Hepatocyte (in vitro differentiated cells): Measurements from ENCODE around the gene ZFYVE27. TPM values are rescaled to one million over a fixed set of nuclear protein-coding genes. Genes with fewer than 3 reads are reported as not detected.

Source experiments
- DNase-seq: peaks from one replicate; pipeline ENCODE4 v3.0.0-alpha.2; 2016; ENCODE audit warnings: low spot score
- H2AFZ ChIP-seq: fragments of 200-600 bp; sonication (generic); 2 replicates; pipeline ENCODE4 v1.6.0; 2016; ENCODE audit warnings: antibody characterized with exemption, mild to moderate bottlenecking
- H3K27ac ChIP-seq: fragments of 200-600 bp; sonication (generic); 2 replicates; pipeline ENCODE4 v1.5.1; 2016; ENCODE audit warnings: mild to moderate bottlenecking
- H3K27me3 ChIP-seq: fragments of 200-600 bp; sonication (generic); 2 replicates; pipeline ENCODE4 v1.6.1; 2016
- H3K36me3 ChIP-seq: fragments of 200-600 bp; sonication (generic); replicated peaks from 2 replicates; pipeline ENCODE4 v1.5.1; 2016; ENCODE audit warnings: low read depth; ENCODE audit not compliant: insufficient read depth
- H3K4me1 ChIP-seq: fragments of 200-600 bp; sonication (generic); 2 replicates; pipeline ENCODE4 v1.5.1; 2016; ENCODE audit warnings: mild to moderate bottlenecking, moderate library complexity; ENCODE audit not compliant: insufficient read depth
- H3K4me2 ChIP-seq: fragments of 200-600 bp; sonication (generic); 2 replicates; pipeline ENCODE4 v1.6.0; 2016
- H3K4me3 ChIP-seq: fragments of 200-600 bp; sonication (generic); 2 replicates; pipeline ENCODE4 v1.5.1; 2016; ENCODE audit warnings: mild to moderate bottlenecking
- H3K79me2 ChIP-seq: fragments of 200-600 bp; sonication (generic); 2 replicates; pipeline ENCODE4 v1.6.0; 2017; ENCODE audit warnings: mild to moderate bottlenecking
- H3K9me2 ChIP-seq: fragments of 200-600 bp; sonication (generic); replicated peaks from 2 replicates; pipeline ENCODE4 v1.6.0; 2017; ENCODE audit warnings: mild to moderate bottlenecking; ENCODE audit not compliant: insufficient read depth
- H3K9me3 ChIP-seq: fragments of 200-600 bp; sonication (generic); 2 replicates; pipeline ENCODE4 v1.5.1; 2016; ENCODE audit warnings: low read depth, mild to moderate bottlenecking
- H4K20me1 ChIP-seq: fragments of 200-600 bp; sonication (generic); 2 replicates; pipeline ENCODE4 v1.6.0; 2016; ENCODE audit warnings: mild to moderate bottlenecking; ENCODE audit not compliant: insufficient read depth, poor library complexity, severe bottlenecking
- EZH2 ChIP-seq: fragments of 200-600 bp; sonication (generic); IDR thresholded peaks from 2 replicates; pipeline ENCODE4 v1.6.1; 2016; ENCODE audit warnings: antibody characterized with exemption, mild to moderate bottlenecking, borderline replicate concordance
- EZH2phosphoT487 ChIP-seq: fragments of 200-600 bp; sonication (generic); IDR thresholded peaks from one replicate; pipeline ENCODE4 v1.6.1; 2018; ENCODE audit warnings: antibody characterized with exemption, mild to moderate bottlenecking, low read depth, moderate library complexity; ENCODE audit not compliant: unreplicated experiment, severe bottlenecking
- WGBS: methylation state at CpG from one replicate; pipeline ENCODE4 v1.1.6; 2016; ENCODE audit warnings: low lambda C conversion rate; ENCODE audit errors: missing lambda C conversion rate; 5-methylcytosine and 5-hydroxymethylcytosine counted together
- polyA plus RNA-seq: library from polyadenylated mRNA; unstranded; fragments of >200 nt; fragmentation: Nextera tagmentation; extraction: Ambion mirVana; gene quantifications from 2 replicates; pipeline ENCODE4 v1.2.1, GENCODE V29; 2016
- total RNA-seq: library from RNA; depleted of rRNA; stranded (reverse); fragments of >200 nt; gene quantifications from 2 replicates; pipeline ENCODE4 v1.2.3, GENCODE V29; 2014
- TF ChIP-seq, protein P1 (sequence below): fragments of 200-600 bp; sonication (generic); IDR thresholded peaks from 2 replicates; pipeline ENCODE4 v1.5.1; 2016; ENCODE audit warnings: antibody characterized with exemption, mild to moderate bottlenecking; ENCODE audit not compliant: poor library complexity

The ZFYVE27 gene
- total and polyA plus RNA-seq, 2 experiments from 2014 or later: 24.9 to 30.3 TPM

DNA sequence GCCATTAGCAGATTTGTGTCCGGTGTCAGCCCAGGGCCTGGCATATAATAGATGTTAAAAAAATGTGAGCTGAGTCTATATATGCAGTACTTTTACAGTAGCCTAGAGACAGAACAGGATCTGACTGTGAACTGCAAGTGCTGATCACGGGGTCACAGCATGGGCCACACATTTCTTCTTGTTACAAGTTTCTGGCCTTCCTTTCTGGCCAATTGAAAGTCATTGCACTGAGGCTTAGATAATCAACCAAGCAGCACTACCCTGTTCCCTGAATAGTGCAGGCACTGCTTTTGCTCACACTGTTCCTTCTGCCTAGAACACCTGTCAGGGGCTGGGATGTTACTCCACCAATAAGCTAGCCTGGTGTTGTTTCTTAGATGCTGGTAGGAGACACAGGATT, 28.8 kb upstream of the ZFYVE27 start:
- H2AFZ ChIP-seq: no peak overlapping the region
- no peaks in the 10 kb centered on the region for H3K79me2 ChIP-seq
- H3K9me3 ChIP-seq: no peaks in the 10 kb centered on the region
- no peaks in the 10 kb centered on the region for H3K27me3 ChIP-seq
- H3K36me3 ChIP-seq: no peaks in the 10 kb centered on the region
- 97% methylated on average over 2 of the region's 2 CpGs for WGBS
- no peak for DNase-seq
- H3K4me3 ChIP-seq: no peak overlapping the region
- no peak overlapping the region for H3K4me2 ChIP-seq
- H3K9me2 ChIP-seq: no peaks in the 10 kb centered on the region
- TF ChIP-seq EZH2 (no peak), EZH2phosphoT487 (no peak)
- TF ChIP-seq, protein P1, sequence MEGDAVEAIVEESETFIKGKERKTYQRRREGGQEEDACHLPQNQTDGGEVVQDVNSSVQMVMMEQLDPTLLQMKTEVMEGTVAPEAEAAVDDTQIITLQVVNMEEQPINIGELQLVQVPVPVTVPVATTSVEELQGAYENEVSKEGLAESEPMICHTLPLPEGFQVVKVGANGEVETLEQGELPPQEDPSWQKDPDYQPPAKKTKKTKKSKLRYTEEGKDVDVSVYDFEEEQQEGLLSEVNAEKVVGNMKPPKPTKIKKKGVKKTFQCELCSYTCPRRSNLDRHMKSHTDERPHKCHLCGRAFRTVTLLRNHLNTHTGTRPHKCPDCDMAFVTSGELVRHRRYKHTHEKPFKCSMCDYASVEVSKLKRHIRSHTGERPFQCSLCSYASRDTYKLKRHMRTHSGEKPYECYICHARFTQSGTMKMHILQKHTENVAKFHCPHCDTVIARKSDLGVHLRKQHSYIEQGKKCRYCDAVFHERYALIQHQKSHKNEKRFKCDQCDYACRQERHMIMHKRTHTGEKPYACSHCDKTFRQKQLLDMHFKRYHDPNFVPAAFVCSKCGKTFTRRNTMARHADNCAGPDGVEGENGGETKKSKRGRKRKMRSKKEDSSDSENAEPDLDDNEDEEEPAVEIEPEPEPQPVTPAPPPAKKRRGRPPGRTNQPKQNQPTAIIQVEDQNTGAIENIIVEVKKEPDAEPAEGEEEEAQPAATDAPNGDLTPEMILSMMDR: no peak
- no peak overlapping the region for H3K27ac ChIP-seq
- peaks cover 5% of the 10 kb centered on the region for H3K4me1 ChIP-seq
- no peaks in the 10 kb centered on the region for H4K20me1 ChIP-seq

DNA sequence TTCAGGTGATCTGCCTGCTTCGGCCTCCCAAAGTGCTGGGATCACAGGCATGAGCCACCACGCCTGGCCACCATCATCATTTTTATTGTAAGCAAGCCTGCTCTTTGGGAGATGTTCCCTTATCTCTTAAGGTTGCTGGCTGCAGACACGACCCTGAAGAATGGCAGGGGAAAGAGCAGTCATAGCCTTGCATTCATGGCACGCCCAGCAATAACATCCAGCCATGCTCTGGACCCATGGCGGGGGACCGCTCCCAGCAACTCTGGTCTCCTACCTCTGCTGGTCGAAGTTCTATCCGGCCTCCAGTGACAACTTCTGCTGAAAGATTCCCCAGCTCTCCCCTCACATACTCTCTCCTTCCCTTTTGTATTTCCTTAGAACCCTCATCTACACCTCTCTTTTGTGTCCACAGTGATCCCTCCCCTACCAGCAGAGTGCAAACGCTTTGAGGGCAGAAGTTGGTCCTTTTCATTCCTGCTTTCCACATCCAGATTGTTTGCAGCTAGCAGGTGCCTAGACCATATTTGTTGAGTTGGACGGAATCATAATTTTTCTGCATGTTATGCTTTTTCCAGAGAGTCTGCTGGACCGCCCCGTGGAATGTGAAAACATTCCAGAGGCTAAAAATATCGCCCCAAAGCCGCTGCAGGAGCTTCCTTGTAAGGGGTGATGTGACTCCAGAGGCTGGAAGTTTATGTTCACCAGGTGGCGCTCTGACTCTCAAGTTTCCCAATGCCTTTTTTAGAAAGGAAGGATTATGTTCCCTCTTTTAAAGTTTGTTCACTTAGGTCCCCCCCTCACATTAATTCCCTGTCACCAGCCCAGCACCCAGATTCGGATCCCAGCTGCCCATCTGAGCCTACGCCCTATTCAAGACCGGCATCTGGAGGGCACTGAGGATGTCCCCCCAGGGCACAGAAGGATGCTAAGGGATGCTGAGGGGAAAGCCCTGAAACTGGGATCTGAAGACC, 27.7 kb upstream of the ZFYVE27 start:
- DNase-seq: peak; percentile 80
- Histone ChIP-seq H3K36me3 (no peaks in the 10 kb centered on the region), H3K4me3 (no peak overlapping the region), H2AFZ (no peak overlapping the region), H3K4me2 (no peak overlapping the region), H3K79me2 (no peaks in the 10 kb centered on the region), H3K9me2 (no peaks in the 10 kb centered on the region), H3K9me3 (no peaks in the 10 kb centered on the region), H3K27me3 (no peaks in the 10 kb centered on the region), H3K4me1 (peaks cover 6% of the 10 kb centered on the region), H3K27ac (peak overlapping the region; percentile 7), H4K20me1 (no peaks in the 10 kb centered on the region)
- 42% methylated on average over 18 of the region's 18 CpGs for WGBS
- TF ChIP-seq EZH2: no peak
- TF ChIP-seq EZH2phosphoT487: no peak
- TF ChIP-seq, protein P1: peak; percentile 72

DNA sequence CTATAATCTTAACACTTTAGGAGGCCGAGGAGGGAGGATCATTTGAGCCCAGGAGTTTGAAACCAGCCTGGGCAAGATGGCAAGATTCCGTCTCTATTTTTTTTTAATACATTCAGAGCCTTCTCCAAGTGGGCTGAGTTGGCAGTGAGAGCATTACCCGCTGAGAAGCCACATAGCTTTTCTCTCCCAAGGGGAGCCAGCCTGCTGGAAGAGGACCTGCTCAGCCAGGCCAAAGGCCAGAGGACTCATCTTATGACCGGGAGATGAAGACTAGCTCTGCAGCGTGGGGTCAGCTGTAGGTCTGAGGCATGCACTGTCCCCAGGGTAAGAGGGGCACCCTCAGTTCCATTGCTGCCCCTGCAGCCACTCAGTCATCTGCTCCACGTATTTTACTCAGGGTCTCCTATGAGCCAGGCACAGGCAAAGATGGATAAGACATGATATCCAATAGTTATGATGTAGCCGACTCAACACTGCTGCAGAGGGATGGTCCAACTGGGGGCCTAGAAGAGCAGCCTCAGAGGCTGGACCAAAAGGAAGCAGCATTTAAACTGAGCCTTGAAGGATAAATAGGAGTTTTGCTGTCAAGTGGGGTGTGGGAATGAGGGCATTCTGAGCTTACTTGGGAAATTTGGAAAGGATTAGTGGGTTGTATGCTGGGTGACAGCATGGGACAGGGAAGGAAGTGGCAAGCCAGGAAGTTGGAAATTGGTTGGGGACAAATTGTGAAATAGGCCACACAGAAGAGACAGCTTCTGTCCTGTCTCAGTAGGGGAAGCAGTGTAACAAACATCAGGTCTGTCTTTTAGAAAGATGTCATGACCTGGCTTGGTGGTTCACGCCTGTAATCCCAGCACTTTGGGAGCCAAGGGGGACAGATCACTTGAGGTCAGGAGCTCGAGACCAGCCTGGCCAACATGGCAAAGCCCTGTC, 25.0 kb upstream of the ZFYVE27 start:
- TF ChIP-seq EZH2 (no peak), EZH2phosphoT487 (no peak)
- TF ChIP-seq, protein P1: no peak
- H3K27ac ChIP-seq: no peak overlapping the region
- 93% methylated on average over 9 of the region's 9 CpGs for WGBS

More for the DNA sequence above, 25.0 kb upstream of the ZFYVE27 start:
- no peaks in the 10 kb centered on the region for H3K9me3 ChIP-seq
- H3K4me1 ChIP-seq: peaks cover 24% of the 10 kb centered on the region
- no peaks in the 10 kb centered on the region for H3K36me3 ChIP-seq
- H3K4me3 ChIP-seq: no peak overlapping the region
- peaks cover 20% of the 10 kb centered on the region for H3K79me2 ChIP-seq
- no peak for DNase-seq
- H3K9me2 ChIP-seq: no peaks in the 10 kb centered on the region
- no peaks in the 10 kb centered on the region for H3K27me3 ChIP-seq
- H2AFZ ChIP-seq: no peak overlapping the region
- no peak overlapping the region for H3K4me2 ChIP-seq
- H4K20me1 ChIP-seq: no peaks in the 10 kb centered on the region
